Measurements from ENCODE around the gene CNTN4.
"Not testable (repeated sequence)": the region's sequence is repeated elsewhere in the genome, so short reads cannot be mapped to it uniquely, and the experiment has no call there.

CNTN4 gene

DNA sequence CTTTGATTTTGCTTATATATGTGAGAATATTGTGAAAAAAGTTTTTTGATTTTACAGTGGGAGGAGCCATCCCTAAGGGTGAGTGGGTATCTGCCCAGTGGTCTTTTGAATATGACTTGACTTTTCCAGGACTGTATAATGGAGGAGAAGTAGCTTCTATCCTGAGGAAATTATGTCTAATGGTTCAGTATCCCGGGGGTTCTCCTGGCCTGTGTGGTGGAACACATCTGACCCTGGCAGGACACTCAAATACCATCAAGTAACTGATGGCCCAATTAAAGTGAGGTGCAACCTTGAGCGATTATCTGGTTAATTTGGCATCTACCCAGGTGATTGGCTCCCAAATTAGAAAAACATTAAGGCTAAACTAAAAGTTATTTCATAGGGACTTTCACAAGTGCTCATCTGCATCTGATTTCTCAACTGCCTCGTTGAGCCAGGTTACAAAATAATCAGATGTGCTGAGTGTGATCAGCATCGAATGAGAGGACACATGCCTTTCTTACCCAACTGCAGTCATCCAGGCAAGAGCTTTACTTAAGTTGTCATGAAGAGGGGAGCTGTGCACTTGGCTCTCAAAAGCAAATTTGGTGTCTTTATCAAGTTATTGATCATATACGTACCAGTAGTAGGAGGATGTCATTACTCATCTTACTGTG lies 810.2 kb downstream of the CNTN4 start:
- TF ChIP-seq, protein P1, sequence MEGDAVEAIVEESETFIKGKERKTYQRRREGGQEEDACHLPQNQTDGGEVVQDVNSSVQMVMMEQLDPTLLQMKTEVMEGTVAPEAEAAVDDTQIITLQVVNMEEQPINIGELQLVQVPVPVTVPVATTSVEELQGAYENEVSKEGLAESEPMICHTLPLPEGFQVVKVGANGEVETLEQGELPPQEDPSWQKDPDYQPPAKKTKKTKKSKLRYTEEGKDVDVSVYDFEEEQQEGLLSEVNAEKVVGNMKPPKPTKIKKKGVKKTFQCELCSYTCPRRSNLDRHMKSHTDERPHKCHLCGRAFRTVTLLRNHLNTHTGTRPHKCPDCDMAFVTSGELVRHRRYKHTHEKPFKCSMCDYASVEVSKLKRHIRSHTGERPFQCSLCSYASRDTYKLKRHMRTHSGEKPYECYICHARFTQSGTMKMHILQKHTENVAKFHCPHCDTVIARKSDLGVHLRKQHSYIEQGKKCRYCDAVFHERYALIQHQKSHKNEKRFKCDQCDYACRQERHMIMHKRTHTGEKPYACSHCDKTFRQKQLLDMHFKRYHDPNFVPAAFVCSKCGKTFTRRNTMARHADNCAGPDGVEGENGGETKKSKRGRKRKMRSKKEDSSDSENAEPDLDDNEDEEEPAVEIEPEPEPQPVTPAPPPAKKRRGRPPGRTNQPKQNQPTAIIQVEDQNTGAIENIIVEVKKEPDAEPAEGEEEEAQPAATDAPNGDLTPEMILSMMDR (IDR thresholded peaks at IDR 0.05; ENCODE audit: borderline replicate concordance, control extremely low read depth, extremely low read depth, insufficient read depth, missing control alignments): no peak
- no peak for DNase-seq (ENCODE audit: low spot score)
- in situ Hi-C loops (cut with MboI; ENCODE audit: low sequenced_read_pairs, unreplicated experiment): no loop called here

DNA sequence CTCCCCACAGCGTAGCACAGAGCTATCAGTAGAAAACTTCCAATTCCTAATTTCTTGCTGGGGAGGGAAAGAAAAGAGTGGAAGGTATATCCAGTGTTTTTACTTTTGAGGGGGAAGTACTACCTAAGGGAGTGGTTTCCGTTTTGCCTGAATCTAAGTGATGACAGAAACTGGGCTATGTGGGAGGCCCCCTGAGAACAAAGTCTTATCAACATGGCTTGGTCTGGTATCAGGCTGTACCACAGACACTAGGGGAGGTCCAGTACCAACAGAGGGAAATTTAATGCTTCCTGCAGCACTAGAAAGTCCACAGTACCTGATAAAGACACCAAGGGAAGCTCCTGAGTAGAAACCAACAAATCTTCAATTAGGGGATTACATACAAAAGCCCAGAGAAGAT lies 812.3 kb downstream of the CNTN4 start:
- TF ChIP-seq, protein P1 (IDR thresholded peaks at IDR 0.05; ENCODE audit: borderline replicate concordance, control extremely low read depth, extremely low read depth, insufficient read depth, missing control alignments): no peak
- in situ Hi-C loops (cut with MboI; ENCODE audit: low sequenced_read_pairs, unreplicated experiment): no loop called here
- DNase-seq (ENCODE audit: low spot score): no peak

DNA sequence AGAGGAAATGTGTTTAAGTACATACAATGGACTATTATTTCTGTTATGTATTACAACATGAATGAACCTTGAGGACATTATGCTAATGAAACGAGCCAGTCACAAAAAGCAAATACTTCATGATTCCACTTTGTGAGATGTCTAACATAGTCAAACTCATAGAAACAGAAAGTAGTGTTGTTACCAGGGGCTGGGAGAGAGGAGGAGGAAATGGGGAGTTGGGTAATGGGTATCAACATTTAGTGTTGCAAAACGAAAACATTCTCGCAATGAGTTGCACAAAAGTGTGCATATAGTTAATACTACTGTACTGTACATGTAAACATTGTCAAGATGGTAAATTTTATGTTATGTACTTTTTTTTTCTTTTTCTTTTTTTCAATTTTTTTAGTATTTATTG lies 817.2 kb downstream of the CNTN4 start:
- TF ChIP-seq, protein P1 (IDR thresholded peaks at IDR 0.05; ENCODE audit: borderline replicate concordance, control extremely low read depth, extremely low read depth, insufficient read depth, missing control alignments): no peak
- no peak for DNase-seq (ENCODE audit: low spot score)
- in situ Hi-C loops (cut with MboI; ENCODE audit: low sequenced_read_pairs, unreplicated experiment): no loop called here

DNA sequence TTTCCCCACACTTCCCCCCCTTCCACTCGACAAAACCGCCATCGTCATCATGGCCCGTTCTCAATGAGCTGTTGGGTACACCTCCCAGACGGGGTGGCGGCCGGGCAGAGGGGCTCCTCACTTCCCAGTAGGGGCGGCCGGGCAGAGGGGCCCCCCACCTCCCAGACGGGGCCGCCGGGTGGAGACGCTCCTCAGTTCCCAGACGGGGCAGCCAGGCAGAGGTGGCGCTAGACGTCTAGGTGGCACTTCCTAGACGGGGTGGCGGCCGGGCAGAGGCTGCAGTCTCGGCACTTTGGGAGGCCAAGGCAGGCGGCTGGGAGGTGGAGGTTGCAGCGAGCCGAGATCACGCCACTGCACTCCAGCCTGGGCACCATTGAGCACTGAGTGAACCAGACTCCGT lies 818.0 kb downstream of the CNTN4 start:
- in situ Hi-C loops (cut with MboI; ENCODE audit: low sequenced_read_pairs, unreplicated experiment); DNase-seq (ENCODE audit: low spot score): not testable (repeated sequence)

DNA sequence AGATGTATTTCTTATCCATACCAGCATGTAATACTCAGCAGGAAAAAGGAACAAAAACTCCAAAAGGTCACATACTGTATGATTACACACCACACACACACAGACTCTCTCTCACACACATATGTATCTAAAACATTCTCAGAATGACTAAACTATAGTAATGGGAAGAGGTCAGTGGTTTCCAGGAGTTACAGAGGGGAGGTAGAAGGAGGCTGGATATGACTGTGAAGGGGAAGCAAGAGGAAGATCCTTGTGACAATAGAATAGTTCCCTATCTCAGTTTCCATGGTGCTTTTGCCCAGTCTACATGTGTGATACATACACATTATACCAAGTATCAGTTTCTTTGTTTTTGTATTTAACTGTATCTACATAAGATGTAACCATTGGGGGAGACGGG lies 821.4 kb downstream of the CNTN4 start:
- in situ Hi-C loops (cut with MboI; ENCODE audit: low sequenced_read_pairs, unreplicated experiment): no loop called here
- TF ChIP-seq, protein P1 (IDR thresholded peaks at IDR 0.05; ENCODE audit: borderline replicate concordance, control extremely low read depth, extremely low read depth, insufficient read depth, missing control alignments): no peak
- no peak for DNase-seq (ENCODE audit: low spot score)

DNA sequence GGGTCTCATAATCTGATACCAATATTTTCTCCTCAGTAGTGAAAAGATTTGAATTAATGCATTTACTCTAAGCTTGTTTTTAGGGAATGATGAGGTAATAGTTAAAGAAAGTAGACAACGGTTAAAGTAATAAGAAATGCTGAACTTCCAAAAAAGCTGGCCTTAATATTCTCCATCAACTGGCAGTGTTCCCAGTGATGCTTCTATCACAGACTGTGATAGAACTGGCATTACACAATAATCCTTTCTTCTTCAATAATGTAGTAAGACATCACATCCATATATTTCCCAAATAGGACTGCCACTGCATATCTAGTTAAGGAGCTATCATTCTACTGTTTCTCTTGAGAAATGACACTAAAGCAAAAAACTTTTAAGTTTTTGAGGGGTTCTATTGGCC lies 822.8 kb downstream of the CNTN4 start:
- in situ Hi-C loops (cut with MboI; ENCODE audit: low sequenced_read_pairs, unreplicated experiment): no loop called here
- TF ChIP-seq, protein P1 (IDR thresholded peaks at IDR 0.05; ENCODE audit: borderline replicate concordance, control extremely low read depth, extremely low read depth, insufficient read depth, missing control alignments): no peak
- no peak for DNase-seq (ENCODE audit: low spot score)

DNA sequence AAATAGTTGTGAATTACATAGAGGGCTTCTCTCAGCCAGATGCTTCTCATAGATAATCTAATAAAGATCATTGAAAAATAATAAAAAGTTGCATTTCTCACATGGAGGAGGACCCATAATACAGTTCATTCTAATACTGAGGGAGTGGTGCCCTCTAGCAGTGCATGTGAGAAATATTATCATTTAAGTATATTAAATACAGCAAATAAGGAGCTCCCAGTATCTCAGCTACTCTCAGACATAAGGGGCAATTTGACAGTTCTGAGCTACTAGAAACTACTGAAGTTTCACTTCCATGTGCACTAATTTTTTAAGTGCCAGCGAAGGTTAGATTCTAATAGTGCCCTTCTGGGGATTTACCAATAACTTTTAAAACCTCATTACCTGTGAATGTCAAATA lies 823.2 kb downstream of the CNTN4 start:
- DNase-seq (ENCODE audit: low spot score): peak; percentile 45
- in situ Hi-C loops (cut with MboI; ENCODE audit: low sequenced_read_pairs, unreplicated experiment): no loop called here
- TF ChIP-seq, protein P1 (IDR thresholded peaks at IDR 0.05; ENCODE audit: borderline replicate concordance, control extremely low read depth, extremely low read depth, insufficient read depth, missing control alignments): peak; percentile 35
